ENCODE measurements around the gene ADGRG4.
A peak's percentile ranks its signal among the peaks of the same experiment; 100 is the strongest.
"Not testable (repeated sequence)": the region's sequence is repeated elsewhere in the genome, so short reads cannot be mapped to it uniquely, and the experiment has no call there.

Gene ADGRG4, protein sequence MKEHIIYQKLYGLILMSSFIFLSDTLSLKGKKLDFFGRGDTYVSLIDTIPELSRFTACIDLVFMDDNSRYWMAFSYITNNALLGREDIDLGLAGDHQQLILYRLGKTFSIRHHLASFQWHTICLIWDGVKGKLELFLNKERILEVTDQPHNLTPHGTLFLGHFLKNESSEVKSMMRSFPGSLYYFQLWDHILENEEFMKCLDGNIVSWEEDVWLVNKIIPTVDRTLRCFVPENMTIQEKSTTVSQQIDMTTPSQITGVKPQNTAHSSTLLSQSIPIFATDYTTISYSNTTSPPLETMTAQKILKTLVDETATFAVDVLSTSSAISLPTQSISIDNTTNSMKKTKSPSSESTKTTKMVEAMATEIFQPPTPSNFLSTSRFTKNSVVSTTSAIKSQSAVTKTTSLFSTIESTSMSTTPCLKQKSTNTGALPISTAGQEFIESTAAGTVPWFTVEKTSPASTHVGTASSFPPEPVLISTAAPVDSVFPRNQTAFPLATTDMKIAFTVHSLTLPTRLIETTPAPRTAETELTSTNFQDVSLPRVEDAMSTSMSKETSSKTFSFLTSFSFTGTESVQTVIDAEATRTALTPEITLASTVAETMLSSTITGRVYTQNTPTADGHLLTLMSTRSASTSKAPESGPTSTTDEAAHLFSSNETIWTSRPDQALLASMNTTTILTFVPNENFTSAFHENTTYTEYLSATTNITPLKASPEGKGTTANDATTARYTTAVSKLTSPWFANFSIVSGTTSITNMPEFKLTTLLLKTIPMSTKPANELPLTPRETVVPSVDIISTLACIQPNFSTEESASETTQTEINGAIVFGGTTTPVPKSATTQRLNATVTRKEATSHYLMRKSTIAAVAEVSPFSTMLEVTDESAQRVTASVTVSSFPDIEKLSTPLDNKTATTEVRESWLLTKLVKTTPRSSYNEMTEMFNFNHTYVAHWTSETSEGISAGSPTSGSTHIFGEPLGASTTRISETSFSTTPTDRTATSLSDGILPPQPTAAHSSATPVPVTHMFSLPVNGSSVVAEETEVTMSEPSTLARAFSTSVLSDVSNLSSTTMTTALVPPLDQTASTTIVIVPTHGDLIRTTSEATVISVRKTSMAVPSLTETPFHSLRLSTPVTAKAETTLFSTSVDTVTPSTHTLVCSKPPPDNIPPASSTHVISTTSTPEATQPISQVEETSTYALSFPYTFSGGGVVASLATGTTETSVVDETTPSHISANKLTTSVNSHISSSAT (N-terminal part only)

DNA sequence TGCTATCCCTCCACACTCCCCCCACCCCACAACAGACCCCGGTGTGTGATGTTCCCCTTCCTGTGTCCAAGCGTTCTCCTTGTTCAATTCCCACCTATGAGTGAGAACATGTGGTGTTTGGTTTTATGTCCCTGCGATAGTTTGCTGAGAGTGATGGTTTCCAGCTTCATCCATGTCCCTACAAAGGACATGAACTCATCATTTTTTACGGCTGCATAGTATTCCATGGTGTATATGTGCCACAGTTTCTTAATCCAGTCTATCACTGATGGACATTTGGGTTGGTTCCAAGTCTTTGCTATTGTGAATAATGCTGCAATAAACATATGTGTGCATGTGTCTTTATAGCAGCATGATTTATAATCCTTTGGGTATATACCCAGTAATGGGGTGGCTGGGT lies at the start of gene ADGRG4:
Gene ADGRG4, plus strand, starts transcription at position 243 of the 400 bp plus-strand sequence. CDS start 7,815 bp downstream, outside the sequence.
- not testable (repeated sequence) for DNase-seq

- DNase-seq, result peak; percentile 30
Observed at GRCh38 chrX:136251041-136251991, 49.4 kb upstream of the ADGRG4 start, which contains the start of gene MAP7D3. TSS of gene MAP7D3 (minus strand) at chrX:136251400. CDS start at chrX:136251358, 42 bp downstream.

DNA sequence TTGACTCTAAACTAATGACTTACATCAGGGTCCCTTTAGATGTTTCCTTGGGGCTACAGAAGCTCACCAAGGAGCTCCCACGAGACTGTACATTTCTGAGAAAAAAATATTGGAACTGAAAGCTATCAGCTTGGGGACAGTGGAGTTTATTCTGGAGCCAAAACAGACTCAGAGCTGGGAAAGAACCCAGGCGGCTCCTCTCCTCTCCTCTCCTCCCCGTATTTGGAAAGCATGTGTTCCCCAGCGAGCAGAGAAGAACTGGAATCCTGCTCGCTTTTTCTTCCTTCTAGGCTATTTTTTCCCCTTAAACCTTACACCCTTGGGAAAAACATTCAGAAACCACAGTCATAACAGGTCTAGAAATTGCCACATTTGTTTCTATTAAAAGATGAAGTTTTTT lies 45.2 kb upstream of the ADGRG4 start:
- no peak for DNase-seq

- no peak for DNase-seq
Observed at GRCh38 chrX:136256026-136256425, 44.7 kb upstream of the ADGRG4 start.

DNA sequence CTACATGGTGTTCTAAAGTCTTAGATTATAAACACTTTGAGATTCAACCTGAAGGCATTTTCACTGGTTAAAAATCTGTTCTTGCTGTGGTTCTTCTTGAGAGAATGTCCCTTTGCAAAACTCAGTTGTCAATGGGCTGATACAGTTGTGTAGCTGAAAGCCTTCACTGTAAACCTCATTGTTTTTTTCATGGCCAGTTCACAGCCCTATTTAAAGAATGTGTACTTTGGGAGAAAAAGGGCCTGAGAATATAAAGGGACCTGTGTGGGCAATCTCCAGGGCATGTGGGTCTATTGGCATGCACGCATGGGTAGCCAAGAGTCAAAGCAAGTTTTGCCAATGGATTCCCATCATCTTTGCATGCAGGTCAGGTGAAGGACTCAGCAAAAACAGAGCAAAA lies 41.8 kb upstream of the ADGRG4 start:
- DNase-seq, result no peak

DNA sequence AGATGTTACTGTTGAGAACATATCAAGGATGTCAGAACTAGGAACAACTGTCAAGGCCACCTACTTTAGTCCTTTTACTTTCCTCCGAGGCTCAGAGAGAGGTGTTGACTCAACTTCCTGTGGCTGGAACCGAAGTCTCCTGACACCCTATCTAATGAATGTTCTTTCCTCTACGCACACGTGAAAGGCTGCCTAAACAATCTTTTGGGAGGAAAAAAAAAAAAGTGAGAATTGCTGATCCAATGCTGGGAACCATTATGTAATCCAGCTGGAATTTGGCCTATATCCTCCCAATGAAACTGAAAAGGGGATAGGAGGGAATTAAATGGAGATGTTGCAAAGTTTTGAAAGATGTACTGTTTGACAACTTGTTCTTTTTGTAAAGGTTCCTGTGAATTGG lies 41.2 kb upstream of the ADGRG4 start:
- no peak for DNase-seq

DNA sequence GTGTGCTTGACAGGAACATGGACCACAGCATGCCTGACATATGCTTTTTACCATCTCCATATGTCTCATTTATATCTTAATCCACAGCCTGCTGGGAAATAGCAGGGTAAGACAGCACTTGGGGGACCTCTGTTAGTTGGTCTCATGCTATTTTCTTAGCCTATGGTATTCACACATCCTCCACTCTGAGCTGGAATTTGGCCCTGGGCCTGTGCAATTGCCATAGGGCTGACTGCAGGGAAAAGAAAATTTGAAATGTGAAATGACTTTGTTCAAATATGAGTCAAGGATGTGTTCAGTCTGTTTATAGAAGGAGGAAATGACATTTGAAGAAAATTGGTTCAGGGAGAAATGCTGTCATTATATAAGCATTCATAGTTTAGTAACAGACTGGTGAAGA lies 40.0 kb upstream of the ADGRG4 start:
- no peak for DNase-seq

GRCh38 chrX:136261321-136261720 lies 39.4 kb upstream of the ADGRG4 start:
- DNase-seq, result no peak

DNA sequence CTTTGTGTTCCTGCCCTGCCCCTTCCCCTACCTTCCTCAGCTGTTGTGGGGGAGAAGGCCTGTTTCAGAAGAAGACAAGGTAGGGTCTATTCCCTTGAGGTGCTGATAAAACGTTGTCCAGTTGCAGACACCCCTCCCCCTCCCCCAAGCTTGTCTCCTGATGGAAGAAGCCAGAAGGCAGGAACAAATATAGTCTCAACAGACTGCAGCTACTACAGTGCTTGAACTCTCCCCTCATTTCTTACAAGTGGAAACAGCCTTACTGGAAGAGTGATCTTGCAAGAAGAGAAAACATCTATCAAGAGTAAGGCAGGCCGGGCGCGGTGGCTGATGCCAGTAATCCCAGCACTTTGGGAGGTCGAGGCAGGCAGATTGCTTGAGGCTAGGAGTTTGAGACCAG lies 38.5 kb upstream of the ADGRG4 start:
- DNase-seq, result no peak

GRCh38 chrX:136262812-136263315 lies 37.9 kb upstream of the ADGRG4 start:
- no peak for DNase-seq

- DNase-seq, result no peak
Observed at GRCh38 chrX:136266828-136267227, 33.9 kb upstream of the ADGRG4 start.

DNA sequence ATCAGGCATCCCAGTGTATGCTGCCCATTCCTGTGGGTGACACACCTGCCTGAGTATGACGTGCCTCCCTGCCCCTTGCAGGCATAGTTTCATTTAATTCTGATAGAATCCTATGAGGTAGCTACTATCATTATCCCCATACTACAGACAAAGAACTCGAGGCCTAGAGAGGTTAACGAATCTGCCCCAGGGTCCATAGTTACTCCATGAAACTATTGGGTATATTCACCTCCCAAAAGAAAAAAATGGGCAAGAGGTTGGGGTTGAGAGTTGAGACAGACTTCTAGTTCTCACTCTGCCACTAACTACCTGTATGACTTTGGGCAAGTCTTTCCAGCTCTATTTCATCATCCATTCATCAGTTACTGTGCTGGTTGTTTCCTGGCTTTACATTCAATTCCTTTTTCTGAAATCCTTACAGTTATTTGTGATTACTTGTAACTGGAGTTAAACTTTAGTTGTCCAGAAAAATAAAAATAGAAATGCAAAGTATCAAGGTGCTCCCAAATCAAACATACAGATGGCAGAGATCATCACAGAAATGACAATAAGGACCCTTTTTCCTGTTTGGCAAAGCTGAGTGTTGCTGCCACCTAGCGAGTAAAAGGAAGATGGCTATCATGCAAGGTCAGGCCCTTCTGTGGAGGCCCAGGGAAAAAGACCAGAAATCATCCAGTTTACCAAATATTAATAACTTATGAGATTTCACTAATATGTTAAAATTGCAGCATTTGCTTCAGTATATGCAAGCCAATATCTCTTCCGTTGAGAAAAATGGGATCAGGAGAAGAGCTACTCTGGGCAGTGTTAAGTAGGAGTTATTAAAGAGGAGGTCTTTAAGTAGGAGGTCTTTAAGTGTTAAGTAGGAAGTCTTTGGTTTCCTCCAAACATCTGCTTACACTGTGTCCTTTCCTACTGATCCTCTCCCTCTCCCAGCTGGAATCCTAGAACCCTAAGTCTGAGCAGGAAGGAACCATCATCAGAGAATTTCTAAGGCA lies 32.4 kb upstream of the ADGRG4 start:
- DNase-seq, result peak; percentile 48

DNA sequence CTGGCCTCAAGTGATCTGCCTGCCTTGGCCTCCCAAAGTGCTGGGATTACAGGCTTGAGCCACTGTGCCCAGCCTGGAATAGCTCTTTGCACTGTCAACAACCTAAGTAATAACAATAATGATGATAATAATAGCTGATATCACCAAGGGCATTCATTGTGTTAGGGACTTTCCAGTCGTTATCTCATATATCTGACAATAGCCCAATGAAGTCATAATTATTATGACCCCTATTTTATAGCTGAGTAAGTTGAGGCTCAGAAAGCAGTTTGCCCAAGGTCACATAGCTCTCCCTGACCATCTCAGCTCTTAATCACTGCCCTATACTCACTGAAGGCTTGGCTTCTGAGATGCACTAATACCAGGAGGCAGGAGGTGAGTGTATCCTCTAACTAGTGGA lies 30.8 kb upstream of the ADGRG4 start:
- no peak for DNase-seq

DNA sequence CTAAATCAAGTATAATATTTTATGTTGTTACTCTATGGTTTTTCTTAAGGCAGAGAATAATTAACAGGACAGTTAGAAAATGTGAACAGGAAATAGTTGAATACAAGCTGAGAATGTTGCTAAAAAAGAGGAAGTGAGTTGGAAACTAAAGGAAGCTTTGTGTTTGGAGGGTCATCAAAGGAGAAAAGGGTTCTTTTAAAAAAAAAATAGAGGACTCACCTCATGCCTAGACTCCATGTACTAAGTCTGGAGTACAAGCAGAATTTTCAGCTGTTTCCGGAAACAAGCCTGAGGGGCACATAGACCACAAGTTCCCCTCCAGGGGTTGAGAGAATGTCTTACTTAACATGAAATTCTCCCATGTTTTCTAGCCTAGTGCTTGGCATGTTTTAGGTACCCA lies 29.5 kb upstream of the ADGRG4 start:
- DNase-seq, result no peak

DNA sequence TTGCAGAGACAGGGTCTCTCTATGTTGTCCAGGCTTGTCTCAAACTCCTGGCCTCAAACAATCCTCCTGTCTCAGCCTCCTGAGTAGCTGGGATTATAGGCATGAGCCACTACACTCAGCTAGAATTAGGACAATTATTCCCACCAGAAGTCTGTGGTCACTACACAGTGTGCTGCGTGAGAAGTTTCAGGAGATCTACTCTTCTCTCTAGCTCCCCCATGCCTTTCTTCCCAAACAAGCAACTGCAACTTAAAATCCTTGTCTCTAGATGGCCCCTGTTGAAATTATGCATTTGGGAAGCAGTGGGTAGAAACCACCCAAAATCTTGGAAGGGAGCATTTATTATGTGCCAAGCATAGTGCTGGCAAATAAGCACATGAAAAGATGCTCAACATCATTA lies 28.4 kb upstream of the ADGRG4 start:
- no peak for DNase-seq

DNA sequence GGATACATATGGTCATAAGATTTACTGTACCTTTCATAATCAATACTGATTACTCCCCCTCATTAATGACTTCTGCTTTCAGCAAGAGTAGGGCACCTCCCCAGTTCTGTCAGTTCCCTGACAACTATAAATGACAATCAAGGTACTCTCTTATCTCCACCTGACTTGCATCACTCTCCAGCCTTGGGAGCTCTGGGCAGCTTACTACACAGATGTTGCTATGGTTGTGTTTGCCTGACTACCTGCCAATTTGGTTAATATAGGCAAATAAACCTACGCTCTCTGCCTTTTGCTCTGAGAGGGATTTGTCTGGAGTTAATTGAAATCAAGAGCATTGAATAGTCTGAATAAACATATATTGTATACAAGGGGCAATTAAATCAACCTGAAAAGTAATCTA lies 26.8 kb upstream of the ADGRG4 start:
- no peak for DNase-seq

DNA sequence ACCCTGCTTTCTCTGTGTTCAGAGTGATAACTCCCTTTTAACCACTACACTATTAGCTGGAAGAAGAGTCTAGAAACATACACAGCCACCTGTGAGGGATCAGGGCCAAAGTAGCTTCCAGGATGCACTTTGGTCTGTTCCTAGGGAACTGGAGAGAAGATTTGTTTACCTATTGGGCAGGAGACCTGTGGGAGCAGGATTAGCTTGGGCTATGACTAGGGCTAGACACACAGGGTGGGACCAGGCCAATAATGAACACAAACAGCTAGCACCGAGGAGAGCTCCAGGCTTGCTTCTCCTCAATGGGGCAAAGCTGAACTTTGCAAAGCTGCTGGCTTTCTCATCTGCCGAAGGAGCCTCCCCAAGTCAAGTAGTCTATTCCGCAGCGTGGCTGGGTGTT lies 25.2 kb upstream of the ADGRG4 start:
- DNase-seq, result no peak

- not testable (repeated sequence) for DNase-seq
Observed at GRCh38 chrX:136286375-136286774, 14.4 kb upstream of the ADGRG4 start.

DNA sequence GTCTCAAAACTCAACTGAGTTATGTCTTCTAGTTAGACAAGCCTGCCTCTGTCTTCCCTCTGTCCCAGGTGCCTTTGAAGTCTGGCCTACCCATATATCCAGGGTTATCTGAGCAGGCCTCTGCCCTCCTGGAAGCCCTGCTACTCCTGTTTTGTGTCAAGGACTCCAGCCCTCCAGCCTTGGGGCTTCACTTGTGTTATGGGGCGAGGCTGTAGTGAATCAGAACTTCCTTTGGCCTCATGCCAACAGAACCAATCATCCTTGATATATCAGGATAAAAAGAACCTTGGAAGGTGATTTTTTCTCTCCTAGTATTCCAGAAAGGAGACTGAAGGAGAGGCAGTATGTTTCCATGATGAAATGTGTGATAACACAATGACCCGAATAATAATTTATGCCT lies 8.9 kb upstream of the ADGRG4 start:
- no peak for DNase-seq

DNA sequence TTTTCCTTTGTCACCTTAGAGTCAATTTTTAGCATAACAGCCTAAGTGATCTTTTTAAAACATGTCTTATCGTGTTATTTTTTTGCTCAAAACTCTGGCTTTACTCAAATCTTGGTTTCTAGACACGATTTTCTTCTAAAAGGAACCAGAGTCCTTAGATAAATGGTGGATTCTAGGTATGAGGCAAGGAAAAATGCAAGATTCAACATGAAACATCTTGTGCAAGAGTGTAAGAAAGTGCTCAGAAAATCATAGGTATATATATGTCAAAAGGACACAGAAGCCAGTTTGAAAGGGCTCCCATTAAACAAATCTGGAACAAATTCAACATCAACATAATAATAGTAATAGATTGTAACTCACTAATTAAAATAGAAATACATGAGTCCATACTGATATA lies 8.1 kb upstream of the ADGRG4 start:
- DNase-seq, result no peak
